CD4-positive, alpha-beta T cell treated with Interleukin-4 for 1 hour (primary cell): Measurements from ENCODE around the gene CLPSL2.

Experiments used
- DNase-seq, 2 donors: peaks; one replicate each; pipeline ENCODE4 v3.0.0-alpha.2; 2020 to 2022

The CLPSL2 gene

GRCh38 chr6:35788423-35788982 is 12.1 kb downstream of the CLPSL2 start:
- no peak for DNase-seq

DNA sequence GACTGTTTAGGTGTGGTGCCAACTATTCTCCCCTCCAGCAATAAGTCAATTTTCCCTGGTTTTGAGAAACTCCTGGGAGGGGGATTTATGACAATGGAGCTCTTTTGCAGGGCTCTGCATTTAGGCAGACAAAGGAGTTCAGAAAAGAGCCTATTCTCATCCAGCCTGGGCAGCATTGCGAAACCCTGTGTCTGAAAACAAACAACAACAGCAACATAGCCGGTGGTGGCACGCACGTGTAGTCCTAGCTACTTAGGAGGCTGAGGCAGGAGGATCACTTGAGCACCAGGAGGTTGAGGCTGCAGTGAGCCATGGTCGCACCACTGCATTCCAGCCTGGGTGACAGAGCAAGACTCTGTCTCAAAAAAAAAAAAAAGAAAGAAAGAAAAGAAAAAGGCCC is 14.3 kb downstream of the CLPSL2 start:
- DNase-seq: no peak

DNA sequence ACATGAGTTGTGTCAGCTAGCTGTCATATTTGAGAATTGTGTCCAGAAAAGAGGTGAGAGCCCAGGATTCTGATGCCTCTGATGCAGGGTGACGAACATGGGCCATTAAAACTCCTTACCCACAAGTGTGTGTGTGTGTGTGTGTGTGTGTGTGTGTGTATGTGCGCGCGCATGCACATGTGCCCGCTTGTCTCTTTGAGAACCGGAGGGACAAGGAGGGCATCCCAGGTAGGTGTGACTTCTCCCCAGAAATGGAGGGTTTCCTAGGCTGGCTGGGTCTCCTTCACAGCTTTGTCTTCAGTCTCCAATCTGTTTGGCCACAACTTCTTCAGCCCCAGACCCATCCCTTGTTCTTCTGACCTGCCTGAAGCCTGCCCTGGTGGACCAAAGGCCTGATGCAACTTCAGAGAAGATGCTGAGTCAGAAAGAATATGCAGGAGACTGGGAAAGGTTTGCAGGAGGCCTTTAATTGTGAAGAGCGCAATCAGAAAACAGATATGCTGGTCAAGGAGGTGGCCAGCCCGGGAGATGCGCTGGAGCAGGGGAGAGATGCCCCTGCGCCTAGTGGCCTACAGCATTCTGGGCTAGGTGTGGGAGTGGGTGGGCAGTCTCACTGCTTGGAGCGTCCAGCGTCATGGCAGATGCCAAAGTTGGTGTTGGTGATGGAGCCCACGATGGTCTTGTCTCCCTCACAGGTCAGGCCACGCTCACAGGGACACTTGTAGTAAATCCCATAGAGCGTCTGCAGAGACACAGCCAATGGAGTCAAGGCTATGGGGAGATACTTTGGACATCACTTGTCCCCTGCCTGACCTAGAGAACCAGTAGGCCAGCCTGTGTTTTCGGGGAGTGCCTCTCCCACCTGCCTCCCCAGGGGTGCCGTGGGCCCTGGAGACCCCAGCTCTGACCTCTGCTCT is 18.4 kb downstream of the CLPSL2 start:
- no peak for DNase-seq

DNA sequence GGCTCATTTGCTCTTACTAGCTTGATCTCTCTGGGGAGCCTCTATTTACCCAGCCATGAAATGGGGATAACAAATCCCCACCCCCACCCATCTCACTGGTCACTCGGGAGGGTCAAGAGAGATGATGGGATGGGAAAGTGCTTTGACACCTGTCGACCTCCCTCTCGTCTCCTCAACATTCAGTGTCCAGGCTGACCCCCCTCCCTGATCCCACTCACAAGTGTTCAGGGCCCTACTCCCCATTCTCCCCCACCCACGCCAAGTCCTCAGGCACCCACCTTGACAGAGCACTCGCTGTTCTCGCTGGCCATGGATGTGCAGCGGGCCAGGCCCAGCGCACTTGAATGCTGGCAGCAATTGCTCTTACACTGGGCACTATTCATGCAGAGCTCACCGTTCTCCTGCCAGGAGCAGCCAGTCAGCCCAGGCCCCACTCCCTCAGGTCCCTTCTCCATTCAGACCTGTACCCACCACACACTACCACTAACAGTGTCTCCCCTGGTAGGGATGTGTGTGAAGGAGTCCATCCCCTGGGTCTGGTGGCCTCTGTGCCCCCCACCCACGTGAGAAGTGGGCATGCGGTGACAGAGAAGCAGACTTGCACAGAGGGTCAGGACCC is 19.2 kb downstream of the CLPSL2 start:
- no peak for DNase-seq

GRCh38 chr6:35796236-35796635 is 19.8 kb downstream of the CLPSL2 start:
- DNase-seq: no peak

GRCh38 chr6:35797837-35798526 is 21.6 kb downstream of the CLPSL2 start:
- DNase-seq: no peak

GRCh38 chr6:35798706-35799105 is 22.3 kb downstream of the CLPSL2 start:
- no peak for DNase-seq

DNA sequence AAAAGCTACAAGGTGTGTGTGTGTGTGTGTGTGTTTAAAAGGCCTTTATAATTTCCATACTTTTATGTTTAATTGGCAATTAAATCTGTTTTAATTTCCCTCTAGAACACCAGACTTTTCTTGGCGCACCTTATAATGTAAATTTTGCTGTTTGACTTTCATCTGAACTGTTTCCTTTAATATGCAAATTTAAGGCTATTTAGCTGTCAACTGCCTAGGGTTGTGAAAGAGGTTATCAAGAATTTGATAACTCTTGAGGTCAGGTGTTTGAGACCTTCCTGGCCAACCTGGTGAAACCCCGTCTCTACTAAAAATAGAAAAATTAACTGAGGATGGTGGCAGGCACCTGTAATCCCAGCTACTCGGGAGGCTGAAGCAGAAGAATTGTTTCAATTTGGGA is 24.8 kb downstream of the CLPSL2 start:
- DNase-seq: no peak

GRCh38 chr6:35804996-35805736 is 28.8 kb downstream of the CLPSL2 start, which contains the start of gene LHFPL5:
Gene LHFPL5, plus strand, starts transcription at chr6:35805352. Its CDS starts 319 bp downstream, at chr6:35805671.
- peak; percentile 22 to 27 for DNase-seq

DNA sequence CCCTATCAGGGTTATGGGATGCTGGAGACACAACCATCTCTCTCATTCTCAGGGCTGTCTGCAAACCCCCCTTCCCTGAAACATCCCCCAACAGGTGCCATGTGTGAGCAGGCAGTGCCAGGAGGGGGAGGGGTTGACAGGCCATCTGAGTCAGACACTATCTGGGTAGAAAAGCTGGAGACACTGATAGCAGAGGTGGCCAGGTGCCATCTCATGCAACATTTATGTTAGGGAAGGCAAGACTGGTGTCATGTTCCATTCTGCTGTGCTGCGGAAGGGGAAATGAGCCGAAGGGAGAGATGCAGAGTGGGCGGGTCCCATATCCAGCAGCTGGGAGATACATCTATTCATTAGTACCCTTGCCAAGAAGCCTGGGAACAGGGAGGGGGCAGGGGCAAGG is 32.3 kb downstream of the CLPSL2 start:
- DNase-seq: no peak

DNA sequence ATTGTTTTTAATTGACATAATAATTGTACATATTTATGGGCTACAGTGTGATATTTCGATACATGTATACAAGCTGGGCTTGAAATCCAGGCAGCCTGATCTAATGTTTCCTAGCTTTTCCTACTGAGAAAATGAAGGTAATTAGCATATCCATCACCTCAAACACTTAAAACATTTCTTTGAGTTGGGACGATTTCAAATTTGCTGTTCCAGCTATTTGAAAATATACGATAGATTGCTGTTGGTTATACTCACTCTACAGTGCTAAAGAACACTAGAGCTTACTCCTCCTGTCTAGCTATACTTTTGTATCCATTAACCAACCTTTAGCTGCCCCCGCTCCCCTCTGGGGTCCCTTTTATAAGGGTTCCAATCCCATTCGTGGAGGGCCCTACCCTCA is 33.4 kb downstream of the CLPSL2 start:
- no peak for DNase-seq

DNA sequence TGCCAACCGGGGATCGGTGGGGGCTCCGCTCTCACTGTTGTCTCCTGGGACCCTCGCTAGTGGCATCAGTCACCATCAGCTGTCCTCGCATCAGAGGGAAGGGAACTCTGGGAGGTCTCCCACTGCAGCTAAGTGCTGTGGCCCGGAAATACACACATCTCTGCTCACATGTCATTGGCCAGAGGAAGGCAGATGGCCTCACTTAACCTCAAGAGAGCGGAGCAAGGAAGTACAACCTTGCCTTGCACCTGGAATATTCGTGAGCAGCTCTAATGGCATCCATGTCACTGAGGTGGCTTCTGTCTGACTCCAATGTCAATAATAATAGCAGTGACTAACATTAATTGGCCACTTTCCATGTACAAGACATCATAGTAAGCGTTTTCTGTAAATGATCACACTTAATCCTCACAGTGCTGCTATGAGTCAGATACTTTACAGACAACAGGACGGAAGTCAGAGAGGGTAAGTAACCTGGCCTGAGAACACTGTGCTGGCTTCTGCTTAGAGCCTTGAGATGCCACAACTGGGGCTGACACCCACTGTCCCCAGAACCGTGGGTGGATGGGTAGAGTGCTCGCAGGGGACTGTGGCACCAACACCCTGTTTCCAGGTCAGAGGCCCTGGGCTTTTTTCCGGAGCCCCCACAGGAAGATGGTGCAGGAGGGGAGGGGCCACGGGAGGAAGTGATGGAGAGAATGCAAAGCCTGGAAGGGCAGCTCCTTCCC is 34.7 kb downstream of the CLPSL2 start:
- no peak for DNase-seq

DNA sequence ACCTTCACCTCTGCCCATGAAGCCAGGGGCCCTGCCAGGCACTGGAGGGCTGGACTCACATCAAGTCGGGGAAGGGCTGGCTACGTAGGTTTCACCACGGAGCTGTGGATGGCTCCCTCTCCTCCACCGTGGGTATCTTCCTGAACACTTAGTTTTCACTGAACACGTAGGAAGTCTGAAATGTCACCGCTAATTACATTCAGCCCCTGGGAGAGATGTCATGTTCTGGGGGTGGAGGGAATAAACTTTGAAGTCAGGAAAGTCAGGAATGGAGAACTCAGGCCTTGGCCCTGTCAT is 35.2 kb downstream of the CLPSL2 start:
- no peak for DNase-seq

DNA sequence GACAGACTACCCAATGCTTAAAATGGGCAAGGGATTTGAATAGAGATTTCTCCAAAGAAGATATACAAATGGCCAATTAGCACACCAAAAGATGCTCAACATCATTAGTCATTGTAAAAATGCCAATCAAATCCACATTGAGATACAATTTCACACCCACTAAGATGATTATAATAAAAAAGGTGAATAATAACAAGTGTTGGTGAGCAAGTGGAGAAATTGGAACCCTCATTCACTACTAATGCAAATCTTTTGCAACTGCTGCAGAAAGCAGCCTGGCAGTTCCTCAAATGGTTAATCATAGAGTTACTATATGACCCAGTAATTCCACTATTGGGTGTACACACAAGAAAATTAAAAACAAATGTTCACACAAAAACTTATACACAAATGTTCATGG is 41.1 kb downstream of the CLPSL2 start:
- DNase-seq: no peak

DNA sequence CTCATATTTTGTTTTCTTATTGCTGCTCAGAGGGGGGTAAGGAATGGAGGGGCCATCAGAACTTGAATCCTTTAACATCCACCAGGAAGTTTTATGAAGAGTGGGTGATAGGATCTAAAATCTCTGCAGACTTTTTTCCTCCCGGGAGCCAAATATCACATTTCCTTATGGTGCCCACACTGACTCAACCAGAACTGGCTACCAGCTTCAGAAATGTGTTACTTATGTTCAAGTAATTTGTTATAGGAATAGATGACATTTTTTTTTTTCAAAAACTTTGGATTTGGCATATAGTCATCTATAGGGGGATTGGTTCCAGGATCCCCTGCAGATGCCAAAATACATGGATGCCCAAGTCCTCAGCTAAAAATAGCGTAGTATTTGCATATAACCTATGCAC is 47.2 kb downstream of the CLPSL2 start:
- DNase-seq: no peak

DNA sequence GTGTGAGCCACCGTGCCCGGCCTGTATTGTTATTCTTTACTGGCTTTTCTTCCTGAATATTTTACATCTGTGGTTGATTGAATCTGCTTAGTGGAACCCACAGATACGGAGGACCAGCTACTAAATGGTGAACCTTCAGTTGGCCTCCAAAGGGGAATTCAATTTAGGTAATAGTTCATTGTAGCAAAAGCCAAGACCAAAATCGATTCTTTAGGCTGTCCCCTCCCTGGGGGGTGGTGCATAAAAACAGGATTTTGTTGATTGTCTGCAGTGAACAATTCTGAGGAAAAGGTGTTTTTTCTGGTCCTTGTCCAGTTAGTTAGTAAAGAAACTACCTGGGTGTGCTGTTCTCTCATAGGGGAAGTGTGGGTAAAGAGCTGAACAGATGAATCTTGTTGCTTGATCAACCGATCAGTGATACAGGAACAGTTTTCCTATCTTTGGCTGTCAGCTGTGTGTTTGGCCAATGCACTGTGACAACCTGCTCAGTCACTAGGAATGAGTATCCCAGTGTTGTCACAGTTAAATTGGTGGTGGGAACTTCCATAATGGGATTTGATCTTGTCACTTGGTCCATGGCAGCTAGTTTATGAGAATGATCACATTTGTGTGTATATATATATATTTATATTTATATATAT is 48.3 kb downstream of the CLPSL2 start:
- no peak for DNase-seq
